NCI-H526 treated with DMSO at 0.1 percent for 48 hours (cell line): Measurements from ENCODE around the gene TRPM4.
"Not testable (repeated sequence)": the region's sequence is repeated elsewhere in the genome, so short reads cannot be mapped to it uniquely, and the experiment has no call there.

Experiments used
- DNase-seq: peaks from one replicate; lab custom pipeline; 2025; lab: John Stamatoyannopoulos, UW

Gene TRPM4

DNA sequence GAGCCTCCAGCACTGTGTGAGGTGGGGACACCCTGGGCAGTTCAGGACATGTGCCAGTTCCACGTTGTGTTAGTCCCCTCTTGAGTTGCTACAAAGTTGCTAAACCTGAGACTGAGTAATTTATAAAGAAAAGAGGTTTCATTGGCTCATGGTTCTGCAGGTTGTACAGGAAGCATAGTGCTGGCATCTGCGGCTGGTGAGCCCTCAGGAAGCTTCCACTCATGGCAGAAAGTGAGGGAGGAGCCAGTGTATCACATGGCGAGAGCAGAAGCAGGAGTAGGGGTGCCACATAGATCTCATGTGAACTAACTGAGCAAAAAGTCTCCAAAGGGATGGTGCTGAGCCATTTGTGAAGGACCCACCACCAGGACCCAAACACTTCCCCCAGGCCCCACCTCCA, 33.2 kb downstream of the TRPM4 start:
- no peak for DNase-seq

DNA sequence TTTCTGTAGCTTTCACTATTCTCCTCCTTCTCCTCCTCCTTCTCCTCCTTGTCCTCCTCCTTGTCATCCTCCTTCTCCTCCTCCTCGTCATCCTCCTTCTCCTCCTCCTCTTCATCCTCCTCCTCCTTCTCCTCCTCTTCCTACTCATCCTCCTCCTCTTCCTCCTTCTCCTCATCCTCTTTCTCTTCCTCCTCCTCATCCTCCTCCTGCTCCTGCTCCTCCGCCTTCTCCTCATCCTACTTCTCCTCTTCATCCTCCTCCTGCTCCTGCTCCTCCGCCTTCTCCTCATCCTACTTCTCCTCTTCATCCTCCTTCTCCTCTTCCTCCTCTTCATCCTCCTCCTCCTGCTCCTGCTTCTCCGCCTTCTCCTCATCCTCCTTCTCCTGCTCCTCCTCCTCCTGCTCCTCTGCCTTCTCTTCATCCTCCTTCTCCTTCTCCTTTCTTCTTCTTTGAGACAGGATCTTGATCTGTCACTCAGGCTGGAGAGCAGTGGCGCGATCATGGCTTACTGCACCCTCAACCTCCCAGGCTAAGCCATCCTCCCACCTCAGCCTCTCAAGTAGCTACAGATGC, 36.3 kb downstream of the TRPM4 start:
- DNase-seq, result no peak

DNA sequence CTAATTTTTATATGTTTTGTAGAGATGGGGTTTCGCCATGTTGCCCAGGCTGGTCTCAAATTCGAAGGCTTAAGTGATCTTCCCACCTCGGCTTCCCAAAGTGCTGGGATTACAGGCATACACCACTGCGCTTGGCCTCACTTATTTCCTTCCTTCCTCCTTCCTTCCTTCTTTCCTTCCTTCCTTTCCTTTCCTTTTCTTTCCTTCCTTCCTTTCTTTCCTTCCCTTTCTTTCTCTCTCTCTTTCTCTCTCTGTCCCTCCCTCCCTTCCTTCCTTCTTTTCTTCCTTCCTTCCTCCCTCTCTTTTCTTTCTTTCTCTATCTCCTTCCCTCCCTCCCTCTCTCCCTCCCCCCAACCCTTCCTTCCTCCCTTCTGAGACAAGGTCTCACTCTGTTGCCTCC, 36.8 kb downstream of the TRPM4 start:
- DNase-seq, result no peak

DNA sequence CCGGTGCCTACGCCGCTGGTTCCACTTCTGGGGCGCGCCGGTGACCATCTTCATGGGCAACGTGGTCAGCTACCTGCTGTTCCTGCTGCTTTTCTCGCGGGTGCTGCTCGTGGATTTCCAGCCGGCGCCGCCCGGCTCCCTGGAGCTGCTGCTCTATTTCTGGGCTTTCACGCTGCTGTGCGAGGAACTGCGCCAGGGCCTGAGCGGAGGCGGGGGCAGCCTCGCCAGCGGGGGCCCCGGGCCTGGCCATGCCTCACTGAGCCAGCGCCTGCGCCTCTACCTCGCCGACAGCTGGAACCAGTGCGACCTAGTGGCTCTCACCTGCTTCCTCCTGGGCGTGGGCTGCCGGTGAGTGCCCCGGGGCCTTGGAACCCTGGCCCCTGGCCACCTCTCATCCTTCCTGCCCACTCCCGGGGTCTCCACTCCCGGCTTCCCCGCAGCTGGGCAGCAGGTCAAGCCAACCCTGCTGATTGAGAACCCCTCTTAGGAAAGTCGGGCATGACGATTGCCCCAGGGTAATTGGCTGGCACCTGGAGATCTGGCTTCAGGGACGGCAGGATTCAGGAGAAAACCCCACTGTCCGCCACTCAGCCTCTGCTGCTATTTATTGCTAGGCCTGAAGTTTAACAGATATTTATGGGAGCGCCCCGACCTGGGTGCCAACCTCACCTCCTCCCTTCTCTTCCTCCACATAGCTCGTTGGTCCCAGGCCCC, 39.1 kb downstream of the TRPM4 start:
- peak; percentile 37 for DNase-seq

DNA sequence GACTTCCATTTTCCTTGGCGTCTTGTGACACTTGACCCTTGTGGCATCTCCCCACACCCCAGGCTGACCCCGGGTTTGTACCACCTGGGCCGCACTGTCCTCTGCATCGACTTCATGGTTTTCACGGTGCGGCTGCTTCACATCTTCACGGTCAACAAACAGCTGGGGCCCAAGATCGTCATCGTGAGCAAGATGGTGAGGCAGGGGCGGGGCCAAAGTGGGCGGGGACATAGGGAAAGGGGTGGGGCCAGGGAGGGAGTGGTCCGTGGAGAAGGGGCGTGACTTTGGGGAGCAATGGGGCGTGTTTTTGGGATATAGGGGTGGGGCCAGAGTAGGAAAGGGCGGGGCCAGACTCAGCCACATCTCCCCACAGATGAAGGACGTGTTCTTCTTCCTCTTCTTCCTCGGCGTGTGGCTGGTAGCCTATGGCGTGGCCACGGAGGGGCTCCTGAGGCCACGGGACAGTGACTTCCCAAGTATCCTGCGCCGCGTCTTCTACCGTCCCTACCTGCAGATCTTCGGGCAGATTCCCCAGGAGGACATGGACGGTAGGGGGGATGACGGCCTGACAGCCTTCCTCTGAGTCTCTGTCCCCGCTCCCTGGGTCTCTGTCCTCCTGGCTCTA, 42.8 kb downstream of the TRPM4 start:
- DNase-seq, result no peak

DNA sequence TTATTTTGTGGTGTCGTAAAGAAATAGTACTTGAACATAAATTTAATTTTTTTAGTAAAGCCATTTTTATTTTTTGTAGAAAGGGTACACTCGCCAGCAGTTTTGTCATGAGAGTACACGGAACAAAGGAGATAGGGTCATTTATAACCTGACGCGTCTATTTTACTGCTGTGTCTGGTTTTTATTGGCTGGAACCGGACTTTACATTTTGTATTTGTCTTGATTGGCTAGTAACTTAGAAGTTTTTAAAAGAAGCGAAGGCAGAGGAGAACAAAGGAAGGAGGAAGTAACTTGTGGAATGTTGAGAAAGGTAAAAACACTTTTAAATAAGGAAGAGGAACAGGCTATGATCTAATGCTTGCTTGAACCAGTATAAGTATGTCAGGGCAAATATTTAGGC, 43.5 kb downstream of the TRPM4 start:
- DNase-seq, result no peak

DNA sequence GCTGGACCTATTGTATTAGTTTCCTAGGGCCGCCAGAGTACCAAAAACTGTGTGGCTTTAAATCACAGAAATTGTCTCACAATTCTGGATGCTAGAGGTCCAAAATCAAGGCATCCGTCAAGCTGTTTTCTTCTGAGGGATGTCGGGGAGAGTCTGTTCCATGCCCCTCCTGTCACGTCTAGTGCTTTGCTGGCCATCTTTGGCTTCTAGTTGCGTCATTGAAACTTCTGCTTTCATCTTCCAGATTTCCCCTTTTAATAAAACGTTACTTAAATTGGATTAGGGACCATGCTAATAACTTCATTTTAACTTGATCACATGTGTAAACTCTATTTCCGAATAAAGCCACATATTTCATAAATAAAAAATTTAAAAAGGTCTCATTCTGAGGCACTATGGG, 47.5 kb downstream of the TRPM4 start:
- no peak for DNase-seq

DNA sequence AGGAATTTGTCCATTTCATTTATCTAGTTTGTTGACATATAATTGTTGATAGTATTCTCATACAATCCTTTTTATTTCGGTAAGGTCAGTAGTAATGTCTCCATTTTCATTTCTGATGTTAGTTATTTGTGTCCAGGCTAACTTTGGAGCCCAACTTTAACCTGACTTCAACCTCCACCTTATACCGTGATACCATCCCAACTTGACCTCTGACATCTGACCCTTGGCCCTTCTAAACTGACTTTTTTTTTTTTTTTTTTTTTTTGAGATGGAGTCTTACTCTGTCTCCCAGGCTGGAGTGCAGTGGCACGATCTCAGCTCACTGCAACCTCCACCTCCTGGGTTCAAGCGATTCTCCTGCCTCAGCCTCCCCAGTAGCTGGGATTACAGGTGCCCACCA, 51.9 kb downstream of the TRPM4 start:
- DNase-seq, result not testable (repeated sequence)

DNA sequence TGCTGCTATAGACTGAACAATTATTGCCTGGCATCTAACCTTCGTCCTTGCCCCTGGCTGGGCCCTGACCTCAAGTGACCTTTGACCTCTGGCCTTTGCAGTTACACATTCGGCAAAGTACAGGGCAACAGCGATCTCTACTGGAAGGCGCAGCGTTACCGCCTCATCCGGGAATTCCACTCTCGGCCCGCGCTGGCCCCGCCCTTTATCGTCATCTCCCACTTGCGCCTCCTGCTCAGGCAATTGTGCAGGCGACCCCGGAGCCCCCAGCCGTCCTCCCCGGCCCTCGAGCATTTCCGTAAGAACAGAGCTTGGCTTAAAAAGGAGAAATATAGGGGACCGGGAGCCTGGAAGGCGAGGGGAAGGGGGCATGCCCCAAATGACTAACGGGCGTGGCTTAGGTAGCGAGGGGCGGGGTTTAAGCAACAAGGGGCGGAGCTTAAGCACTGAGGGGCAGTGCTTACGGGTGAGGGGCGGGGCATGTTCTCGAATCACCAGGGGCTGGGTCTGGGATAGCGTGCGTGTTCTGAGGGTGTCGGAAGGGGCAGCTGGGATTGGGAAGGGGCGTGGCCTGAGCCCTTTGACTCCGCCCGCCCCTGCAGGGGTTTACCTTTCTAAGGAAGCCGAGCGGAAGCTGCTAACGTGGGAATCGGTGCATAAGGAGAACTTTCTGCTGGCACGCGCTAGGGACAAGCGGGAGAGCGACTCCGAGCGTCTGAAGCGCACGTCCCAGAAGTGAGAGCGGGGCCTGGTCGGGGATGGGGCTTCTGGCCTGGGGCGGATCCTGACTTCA, 52.7 kb downstream of the TRPM4 start:
- DNase-seq, result no peak

DNA sequence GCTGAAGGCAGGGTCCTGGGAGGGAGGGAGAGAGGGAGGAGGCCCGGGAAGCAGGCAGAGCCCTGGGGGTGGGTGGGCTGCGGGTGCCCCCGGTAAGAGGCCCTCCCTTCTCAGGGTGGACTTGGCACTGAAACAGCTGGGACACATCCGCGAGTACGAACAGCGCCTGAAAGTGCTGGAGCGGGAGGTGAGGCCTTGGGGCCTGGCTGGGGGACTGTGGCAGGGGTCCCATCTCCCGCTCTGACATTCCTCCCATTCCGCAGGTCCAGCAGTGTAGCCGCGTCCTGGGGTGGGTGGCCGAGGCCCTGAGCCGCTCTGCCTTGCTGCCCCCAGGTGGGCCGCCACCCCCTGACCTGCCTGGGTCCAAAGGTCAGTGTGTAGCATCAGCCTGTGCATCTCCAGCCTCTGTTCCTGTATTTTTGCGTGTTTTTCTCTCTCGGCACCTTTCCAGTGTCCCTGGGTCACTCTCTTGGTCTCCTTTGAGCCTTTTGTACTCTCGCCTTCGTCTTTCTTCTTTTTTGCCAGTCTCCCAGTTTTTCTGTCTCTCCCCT, 53.4 kb downstream of the TRPM4 start:
- no peak for DNase-seq

DNA sequence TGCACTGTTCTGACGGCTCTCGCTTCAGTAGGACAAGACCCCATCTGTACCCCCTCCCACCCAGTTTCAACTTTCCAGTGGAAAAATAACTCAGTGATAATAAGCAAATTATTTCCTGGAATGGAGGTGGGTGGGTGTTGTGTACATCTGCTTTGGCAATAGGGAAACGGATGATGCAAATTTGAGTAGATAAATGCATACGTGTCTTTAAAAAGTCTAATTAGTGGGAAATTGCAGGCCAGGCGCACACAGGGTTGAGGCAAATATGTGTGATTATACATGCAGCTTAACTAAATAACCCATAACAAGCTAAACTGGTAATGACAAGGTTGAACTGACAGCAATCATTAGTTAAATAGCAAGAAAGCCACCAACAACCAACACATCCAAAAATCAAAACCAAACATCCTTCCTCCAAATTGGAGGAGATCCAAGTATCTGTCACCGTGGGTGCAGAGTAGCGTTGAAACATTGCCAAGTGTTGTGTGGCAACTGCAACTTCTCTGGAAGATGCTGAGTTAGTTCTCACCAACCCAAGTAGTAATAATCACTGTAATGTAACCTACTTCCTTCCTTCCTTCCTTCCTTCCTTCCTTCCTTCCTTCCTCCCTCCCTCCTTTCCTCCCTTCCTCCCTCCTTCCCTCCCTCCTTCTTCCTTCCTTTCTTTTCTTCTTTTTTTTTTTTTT, 54.6 kb downstream of the TRPM4 start:
- peak; percentile 55 for DNase-seq

DNA sequence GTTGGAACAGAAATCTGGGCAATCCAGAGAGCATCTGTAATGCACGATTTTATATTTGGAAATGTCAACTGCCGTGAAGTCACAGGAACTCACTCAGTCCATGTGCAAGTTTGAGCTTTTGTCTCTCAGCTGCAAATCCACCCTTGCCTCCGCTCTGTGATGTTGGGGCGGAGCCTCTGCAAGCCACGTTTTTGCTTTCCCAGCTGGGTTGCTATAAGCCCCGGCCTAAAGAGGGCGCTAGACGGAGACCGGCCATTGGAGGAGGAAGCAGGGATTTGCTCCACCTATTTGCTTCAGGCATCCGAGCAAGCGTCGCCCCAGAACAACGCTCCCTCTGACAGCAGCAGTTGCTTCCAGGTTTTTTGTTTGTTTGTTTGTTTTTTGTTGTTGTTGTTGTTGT, 56.2 kb downstream of the TRPM4 start:
- DNase-seq, result no peak

DNA sequence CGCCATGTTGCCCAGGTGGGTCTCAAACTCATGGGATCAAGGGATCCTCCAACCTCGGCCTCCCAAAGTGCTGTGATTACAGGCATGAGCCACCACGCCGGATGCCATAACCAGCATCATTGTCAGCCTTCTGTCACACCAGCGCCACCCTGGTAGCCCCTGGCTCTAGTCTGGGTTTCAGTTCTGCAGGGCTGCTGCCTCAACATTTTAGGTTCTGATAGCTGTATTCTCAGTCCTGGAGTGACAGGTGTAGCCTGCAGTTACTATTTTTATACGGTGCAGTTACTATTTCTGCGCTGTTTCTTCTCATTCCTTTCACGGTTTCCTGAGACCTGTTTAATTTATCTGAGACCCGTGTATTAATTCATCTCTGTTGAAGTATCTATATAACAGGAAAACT, 57.1 kb downstream of the TRPM4 start:
- no peak for DNase-seq

DNA sequence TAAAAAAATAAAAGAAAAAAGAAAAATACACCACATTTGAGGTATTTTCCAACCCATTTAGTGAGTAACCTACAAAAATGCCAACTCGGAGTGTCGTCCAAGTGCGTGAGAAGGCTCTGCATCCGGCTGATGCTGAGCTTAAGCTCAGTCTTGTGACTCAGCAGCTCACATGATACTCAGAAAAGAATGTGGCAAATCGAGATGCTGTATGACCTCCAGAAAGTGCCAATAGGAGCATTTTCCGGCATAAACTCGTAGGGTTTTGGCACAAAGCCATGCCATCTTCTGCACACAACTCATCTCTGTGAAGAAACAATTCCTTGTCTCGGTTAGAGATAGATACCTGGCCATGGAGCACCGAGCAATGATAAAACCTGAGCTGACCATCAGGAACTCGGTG, 58.5 kb downstream of the TRPM4 start:
- no peak for DNase-seq

DNA sequence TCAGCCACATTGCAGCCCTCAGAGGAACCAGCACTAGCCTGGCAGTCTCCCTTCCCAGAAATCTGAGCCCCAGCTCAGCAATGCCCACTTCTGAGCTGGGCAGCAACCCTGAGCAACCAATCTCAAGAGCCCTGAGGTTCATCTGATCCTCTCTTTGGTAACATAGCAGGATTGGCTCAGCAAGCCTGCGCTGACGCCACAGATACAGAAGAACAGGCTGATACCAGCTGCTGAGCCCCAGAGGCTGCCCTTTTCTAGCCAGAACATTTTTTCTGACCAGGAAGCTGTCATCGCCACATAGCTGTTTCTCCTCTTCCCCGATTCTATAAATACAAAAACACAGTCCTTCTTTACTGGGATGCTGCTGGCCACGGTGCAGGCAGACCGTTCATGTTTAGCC, 59.8 kb downstream of the TRPM4 start:
- DNase-seq, result no peak

DNA sequence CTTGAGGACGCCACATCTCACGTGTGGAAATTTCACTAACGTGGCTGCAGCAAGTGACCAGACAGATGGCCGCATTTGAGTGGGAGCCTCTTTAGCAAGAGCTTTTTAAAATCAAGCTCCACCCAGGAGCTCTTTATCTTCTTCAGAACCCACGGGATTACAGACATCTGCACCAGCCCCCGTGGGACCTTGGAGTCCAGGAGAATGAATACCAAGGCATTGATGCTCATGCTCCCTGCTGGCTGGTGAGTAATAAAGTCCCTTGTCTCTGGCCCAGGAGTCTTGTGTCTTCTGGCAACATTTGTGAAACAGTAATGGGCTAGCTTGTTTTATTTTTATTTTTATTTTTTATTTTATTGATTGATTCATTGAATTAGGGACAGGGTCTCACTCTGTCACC, 64.4 kb downstream of the TRPM4 start:
- DNase-seq, result no peak

DNA sequence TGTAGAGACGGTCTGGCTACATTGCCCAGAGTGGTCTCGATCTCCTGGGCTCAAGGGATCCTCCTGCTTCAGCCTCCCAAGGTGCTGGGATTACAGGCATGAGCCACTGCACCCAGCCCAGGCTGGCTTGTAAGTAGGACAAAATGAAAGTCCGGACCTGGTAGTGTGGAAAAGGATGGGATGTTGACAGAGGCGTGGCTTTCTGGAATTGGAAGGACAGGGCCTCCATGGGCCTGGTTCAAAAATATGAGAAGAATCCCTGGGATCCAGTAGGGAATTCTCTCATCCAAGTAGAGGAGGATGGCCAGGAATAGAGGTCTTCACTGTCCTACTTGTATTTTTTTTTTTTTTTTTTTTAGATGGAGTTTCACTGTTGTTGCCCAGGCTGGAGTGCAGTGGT, 64.9 kb downstream of the TRPM4 start:
- no peak for DNase-seq

DNA sequence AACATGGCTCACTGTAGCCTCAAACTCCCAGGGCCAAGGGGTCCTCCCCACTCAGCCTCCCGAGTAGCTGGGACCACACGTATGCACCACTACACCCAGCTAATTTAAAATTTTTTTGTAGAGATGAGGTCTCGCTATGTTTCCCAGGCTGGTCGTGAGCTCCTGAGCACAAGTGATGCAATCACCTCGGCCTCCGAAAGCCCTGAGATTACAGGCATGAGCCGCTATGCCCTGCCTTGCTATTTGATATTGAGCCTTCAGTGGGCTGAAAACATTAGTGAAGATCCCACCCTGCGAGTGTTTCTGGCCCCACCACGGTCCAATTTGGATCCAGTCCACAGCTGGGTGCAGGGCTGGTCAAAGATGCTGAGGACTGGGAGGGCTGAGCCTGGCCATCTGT, 65.9 kb downstream of the TRPM4 start:
- DNase-seq, result no peak

DNA sequence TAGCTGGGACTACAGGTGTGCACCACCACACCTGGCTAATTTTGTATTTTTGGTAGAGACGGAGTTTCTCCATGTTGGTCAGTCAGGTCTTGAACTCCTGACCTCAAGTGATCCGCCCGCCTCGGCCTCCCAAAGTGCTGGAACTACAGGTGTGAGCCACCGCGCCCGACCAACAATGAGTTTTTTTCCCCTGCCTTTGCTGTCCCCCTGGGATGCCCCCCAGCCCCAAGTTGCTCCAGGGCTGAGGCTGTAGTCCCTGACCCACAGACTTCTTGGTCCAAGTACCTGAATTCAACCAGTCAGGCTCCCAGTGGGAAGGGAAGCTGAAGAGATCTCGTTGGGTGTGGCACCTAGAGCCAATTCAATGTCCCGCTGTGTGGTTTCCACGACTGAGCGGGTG, 66.8 kb downstream of the TRPM4 start:
- not testable (repeated sequence) for DNase-seq

DNA sequence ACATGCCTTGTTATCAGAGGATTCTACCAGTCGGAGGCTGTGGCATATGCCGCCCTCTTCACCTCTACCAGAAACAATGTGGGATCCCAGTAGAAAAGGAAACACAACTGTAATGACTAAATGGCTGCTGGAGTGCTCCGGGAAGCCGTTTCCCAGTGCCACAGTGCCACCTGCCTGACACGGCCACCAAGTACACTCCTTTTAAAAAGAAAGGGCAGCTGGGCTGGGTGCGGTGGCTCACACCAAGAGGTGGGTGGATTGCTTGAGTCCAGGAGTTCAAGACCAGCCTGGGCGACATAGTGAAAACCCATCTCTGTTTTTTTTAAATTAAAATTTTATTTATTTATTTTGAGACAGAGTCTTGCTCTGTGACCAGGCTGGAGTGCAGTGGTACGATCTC, 67.3 kb downstream of the TRPM4 start:
- peak; percentile 2 for DNase-seq

DNA sequence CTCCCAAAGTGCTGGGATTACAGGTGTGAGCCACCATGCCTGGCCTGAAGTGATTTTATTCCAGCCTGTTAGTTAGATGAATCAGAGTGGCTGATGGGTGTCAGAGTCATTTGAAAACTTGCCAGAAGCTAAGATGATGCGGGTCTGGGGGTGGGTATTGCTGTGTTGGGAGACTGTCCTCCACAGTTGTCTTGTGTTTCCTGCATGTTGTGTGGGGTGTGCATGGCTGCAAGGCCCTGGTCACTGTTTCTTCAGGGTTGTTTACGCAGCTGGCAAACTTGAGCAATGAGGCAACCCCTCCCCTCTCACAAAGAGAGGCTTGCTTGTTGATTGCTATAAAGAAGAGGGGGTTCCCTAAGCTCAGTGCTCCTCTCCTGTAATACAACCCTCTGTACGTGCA, 71.8 kb downstream of the TRPM4 start:
- no peak for DNase-seq

DNA sequence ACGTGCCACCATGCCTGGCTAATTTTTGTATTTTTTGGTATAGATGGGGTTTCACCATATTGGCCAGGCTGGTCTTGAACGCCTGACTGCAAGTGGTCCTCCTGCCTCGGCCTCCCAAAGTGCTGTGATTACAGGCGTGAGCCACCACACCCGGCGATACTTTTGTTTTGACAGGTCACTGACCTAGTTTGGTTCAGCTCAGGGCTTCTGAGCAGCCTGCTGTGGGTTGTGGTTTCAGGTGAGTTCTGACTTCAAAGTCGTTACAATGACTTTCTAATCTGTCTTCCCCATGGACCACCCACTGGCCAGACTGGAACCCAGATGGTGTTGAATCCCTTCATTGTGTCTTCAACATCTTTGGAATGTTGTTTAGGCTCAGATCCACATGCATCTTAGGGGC, 73.8 kb downstream of the TRPM4 start:
- DNase-seq, result no peak
